ENCODE results near the gene POU2F1. TPM values are rescaled to one million over a fixed set of nuclear protein-coding genes. Genes with fewer than 3 reads are reported as not detected.

Gene POU2F1
- polyA plus RNA-seq, 2 of the 4 experiments (the other 2 are of a cell fraction): 2.9 to 9.4 TPM

- ChIA-PET POLR2A (no interaction called here), CTCF (interaction anchor here (1.6 kb wide), 1 partner anchor 36 kb away, joined by 3 read pairs; no protein-coding TSS in a partner anchor)
- no peak for TF ChIP-seq CTCF (IDR thresholded peaks at IDR 0.05)
- FAIRE-seq: no peak
- H3K4me2 ChIP-seq: no peak overlapping the region
- DNase-seq (ENCODE audit: low read depth in 1 of 2, low spot score in 1 of 2): no peak
- no peak overlapping the region for H3K27ac ChIP-seq
- H3K4me1 ChIP-seq: peaks cover 12% of the 10 kb centered on the region
- 88% methylated on average over 4 of the region's 4 CpGs for WGBS (ENCODE audit: missing lambda C conversion rate)
- no peak overlapping the region for H3K4me3 ChIP-seq
- no peak for ATAC-seq
- H3K9me3 ChIP-seq: no peaks in the 10 kb centered on the region
Observed at GRCh38 chr1:167304165-167304564, 83.5 kb downstream of the POU2F1 start.

GRCh38 chr1:167305059-167305705 is 84.5 kb downstream of the POU2F1 start:
- FAIRE-seq (no peak), ATAC-seq (no peak), DNase-seq (ENCODE audit: low read depth in 1 of 2, low spot score in 1 of 2) (no peak)
- Histone ChIP-seq H3K27ac (no peak overlapping the region), H3K4me2 (peak overlapping the region; percentile 31; the same call in 1 of the 3 replicates), H3K4me3 (no peak overlapping the region), H3K4me1 (peaks cover 13% of the 10 kb centered on the region), H3K9me3 (no peaks in the 10 kb centered on the region)
- ChIA-PET POLR2A (no interaction called here), CTCF (interaction anchor here (1.1 to 1.6 kb wide), 2 partner anchors 37 to 81 kb away, joined by 3 read pairs; no protein-coding TSS in a partner anchor)
- 84% methylated on average over 9 of the region's 9 CpGs for WGBS (ENCODE audit: missing lambda C conversion rate)
- TF ChIP-seq BHLHE40 (IDR thresholded peaks at IDR 0.05; ENCODE audit: low read depth, low read length) (no peak), POLR2A (IDR thresholded peaks at IDR 0.05; ENCODE audit: low read length) (no peak), HDAC2 (IDR thresholded peaks at IDR 0.05) (no peak), NPAS2 (CRISPR knock-in tag; IDR thresholded peaks at IDR 0.05; ENCODE audit: borderline replicate concordance) (no peak), CBX8 (IDR thresholded peaks at IDR 0.05) (no peak), TP53 (CRISPR knock-in tag; IDR thresholded peaks at IDR 0.05) (no peak), RFX5 (IDR thresholded peaks at IDR 0.05) (no peak), HOXB5 (CRISPR knock-in tag; IDR thresholded peaks at IDR 0.05) (no peak), EP300 (IDR thresholded peaks at IDR 0.05) (no peak), FOSL2 (IDR thresholded peaks at IDR 0.05) (no peak), FOSL2 (CRISPR knock-in tag; IDR thresholded peaks at IDR 0.05) (no peak), ATOH8 (CRISPR knock-in tag; IDR thresholded peaks at IDR 0.05; ENCODE audit: low read depth) (no peak), E2F6 (IDR thresholded peaks at IDR 0.05; ENCODE audit: borderline replicate concordance, low read depth) (no peak), PBX3 (IDR thresholded peaks at IDR 0.05) (no peak), BCL3 (IDR thresholded peaks at IDR 0.05) (no peak), CEBPB (IDR thresholded peaks at IDR 0.05) (no peak), ZNF302 (CRISPR knock-in tag; IDR thresholded peaks at IDR 0.05) (no peak), ESRRA (IDR thresholded peaks at IDR 0.05; ENCODE audit: borderline replicate concordance, low read length) (no peak), HOXB13 (CRISPR knock-in tag; IDR thresholded peaks at IDR 0.05; ENCODE audit: low read depth) (no peak), USF2 (IDR thresholded peaks at IDR 0.05) (no peak)

Data from A549 (cell line).